A673 (cell line): ENCODE data around the gene ASH1L. TPM values are rescaled to one million over a fixed set of nuclear protein-coding genes. Genes with fewer than 3 reads are reported as not detected.

Source experiments
- BruUV-seq: library from RNA; stranded (reverse); fragments of 400-500 nt; replicated peaks from 2 replicates; lab custom pipeline; 2021; lab: Mats Ljungman, UMichigan
- CTCF ChIA-PET: fragments of 300-600 bp; sonication (Branson Sonifier 250); formaldehyde crosslinking; loops from one replicate; lab custom pipeline; 2022; ENCODE audit warnings: antibody characterized with exemption; lab: Charles Lee
- POLR2A ChIA-PET: fragments of 300-600 bp; sonication (Branson Sonifier 250); formaldehyde crosslinking; loops from one replicate; lab custom pipeline; 2022; ENCODE audit warnings: antibody characterized with exemption; ENCODE audit not compliant: low non-redundant PET; lab: Charles Lee
- DNase-seq: peaks from one replicate; pipeline ENCODE4 v3.0.0-alpha.2; 2015; ENCODE audit warnings: low spot score
- H3K27ac ChIP-seq: fragments of 200-600 bp; sonication (generic); 2 replicates; pipeline ENCODE4 v1.5.1; 2016; ENCODE audit warnings: mixed run types, low read depth, mild to moderate bottlenecking, mixed read lengths, antibody characterized with exemption, low read length; ENCODE audit not compliant: poor library complexity, severe bottlenecking
- H3K27me3 ChIP-seq: fragments of 200-600 bp; sonication (generic); replicated peaks from 2 replicates; pipeline ENCODE4 v1.6.1; 2017; ENCODE audit warnings: mixed run types, low read depth, mild to moderate bottlenecking, mixed read lengths, antibody characterized with exemption, low read length; ENCODE audit not compliant: insufficient read depth, poor library complexity
- H3K36me3 ChIP-seq: fragments of 200-600 bp; sonication (generic); 2 replicates; pipeline ENCODE4 v1.6.1; 2016; ENCODE audit warnings: mixed run types, mild to moderate bottlenecking, mixed read lengths, antibody characterized with exemption, low read length; ENCODE audit not compliant: insufficient read depth, poor library complexity, severe bottlenecking
- H3K4me1 ChIP-seq: fragments of 200-600 bp; sonication (generic); 2 replicates; pipeline ENCODE4 v1.6.1; 2017; ENCODE audit warnings: mixed run types, mild to moderate bottlenecking, mixed read lengths, antibody characterized with exemption, low read length; ENCODE audit not compliant: insufficient read depth, poor library complexity, severe bottlenecking
- H3K4me3 ChIP-seq: fragments of 200-600 bp; sonication (generic); 2 replicates; pipeline ENCODE4 v1.5.1; 2016; ENCODE audit warnings: low read depth, mixed run types, mild to moderate bottlenecking, mixed read lengths, low read length; ENCODE audit not compliant: poor library complexity, severe bottlenecking
- H3K9me3 ChIP-seq: fragments of 200-600 bp; sonication (generic); 2 replicates; pipeline ENCODE4 v1.6.1; 2016; ENCODE audit warnings: mixed run types, low read depth, mild to moderate bottlenecking, mixed read lengths, antibody characterized with exemption, low read length; ENCODE audit not compliant: poor library complexity, severe bottlenecking
- CTCF ChIP-seq: fragments of 300-800, 200-600 bp; sonication (generic); conservative IDR thresholded peaks from 2 replicates; pipeline ENCODE4 v1.5.1; 2017; ENCODE audit warnings: low read depth, mild to moderate bottlenecking, antibody characterized with exemption, low read length, moderate library complexity, mixed read lengths
- EZH2 ChIP-seq: fragments of 200-600 bp; sonication (generic); IDR thresholded peaks from 2 replicates; pipeline ENCODE4 v1.6.1; 2017; ENCODE audit warnings: borderline replicate concordance, low read depth, mild to moderate bottlenecking, mixed read lengths, antibody characterized with exemption, low read length; ENCODE audit not compliant: poor library complexity, severe bottlenecking
- intact Hi-C: fragments of 100-400 bp; cut with micrococcal nuclease; formaldehyde crosslinking; loops from one replicate; pipeline ENCODE4 v1.10.0; 2022; ENCODE audit not compliant: unreplicated experiment
- total RNA-seq: library from RNA; stranded (reverse); gene quantifications from 2 replicates; pipeline ENCODE4 v1.2.3, GENCODE V29; 2021

ASH1L gene
- total RNA-seq, 1 experiment from 2014 or later: 49.6 TPM

- TF ChIP-seq CTCF (no peak), EZH2 (no peak)
- intact Hi-C loops: no loop called here
- no peaks in the 10 kb centered on the region for H3K9me3 ChIP-seq
- H3K4me1 ChIP-seq: no peaks in the 10 kb centered on the region
- no TSS peak for BruUV-seq
- no peaks in the 10 kb centered on the region for H3K27me3 ChIP-seq
- DNase-seq: no peak
- H3K4me3 ChIP-seq: no peak overlapping the region
- ChIA-PET POLR2A (no interaction called here), CTCF (no interaction called here)
- no peak overlapping the region for H3K27ac ChIP-seq
- H3K36me3 ChIP-seq: no peaks in the 10 kb centered on the region
Observed at GRCh38 chr1:155548706-155549105, 13.9 kb downstream of the ASH1L start.

- no peaks in the 10 kb centered on the region for H3K27me3 ChIP-seq
- ChIA-PET POLR2A (no interaction called here), CTCF (no interaction called here)
- no TSS peak for BruUV-seq
- H3K4me1 ChIP-seq: peaks cover 10% of the 10 kb centered on the region
- TF ChIP-seq EZH2: no peak
- TF ChIP-seq CTCF: no peak
- H3K9me3 ChIP-seq: no peaks in the 10 kb centered on the region
- intact Hi-C loops: no loop called here
- H3K4me3 ChIP-seq: no peak overlapping the region
- no peak for DNase-seq
- H3K36me3 ChIP-seq: no peaks in the 10 kb centered on the region
- peak overlapping the region; percentile 2 for H3K27ac ChIP-seq
Observed at GRCh38 chr1:155540000-155540874, 22.4 kb downstream of the ASH1L start.

- CTCF ChIA-PET: no interaction called here
- H3K4me1 ChIP-seq: peaks cover 10% of the 10 kb centered on the region
- no peak for DNase-seq
- no TSS peak for BruUV-seq
- POLR2A ChIA-PET: no interaction called here
- no peaks in the 10 kb centered on the region for H3K36me3 ChIP-seq
- H3K27ac ChIP-seq: no peak overlapping the region
- no peak overlapping the region for H3K4me3 ChIP-seq
- no peaks in the 10 kb centered on the region for H3K9me3 ChIP-seq
- no peaks in the 10 kb centered on the region for H3K27me3 ChIP-seq
- TF ChIP-seq EZH2 (no peak), CTCF (no peak)
- intact Hi-C loops: no loop called here
Observed at GRCh38 chr1:155537193-155537592, 25.4 kb downstream of the ASH1L start.
